ENCODE results near the gene PRKN.
"Not testable (repeated sequence)": the region's sequence is repeated elsewhere in the genome, so short reads cannot be mapped to it uniquely, and the experiment has no call there.

Gene PRKN

GRCh38 chr6:161536224-161536630 lies 1191.3 kb downstream of the PRKN start:
- Mint-ChIP-seq H3K4me1 (no peaks in the 10 kb centered on the region), H3K4me3 (no peak overlapping the region), H3K27ac (no peak overlapping the region), H3K27me3 (no peaks in the 10 kb centered on the region), H3K36me3 (peaks cover 2% of the 10 kb centered on the region), H3K9me3 (no peaks in the 10 kb centered on the region)
- ATAC-seq (ENCODE audit: low read depth) (no peak), DNase-seq (ENCODE audit: low spot score in 2 of 2) (no peak)

DNA sequence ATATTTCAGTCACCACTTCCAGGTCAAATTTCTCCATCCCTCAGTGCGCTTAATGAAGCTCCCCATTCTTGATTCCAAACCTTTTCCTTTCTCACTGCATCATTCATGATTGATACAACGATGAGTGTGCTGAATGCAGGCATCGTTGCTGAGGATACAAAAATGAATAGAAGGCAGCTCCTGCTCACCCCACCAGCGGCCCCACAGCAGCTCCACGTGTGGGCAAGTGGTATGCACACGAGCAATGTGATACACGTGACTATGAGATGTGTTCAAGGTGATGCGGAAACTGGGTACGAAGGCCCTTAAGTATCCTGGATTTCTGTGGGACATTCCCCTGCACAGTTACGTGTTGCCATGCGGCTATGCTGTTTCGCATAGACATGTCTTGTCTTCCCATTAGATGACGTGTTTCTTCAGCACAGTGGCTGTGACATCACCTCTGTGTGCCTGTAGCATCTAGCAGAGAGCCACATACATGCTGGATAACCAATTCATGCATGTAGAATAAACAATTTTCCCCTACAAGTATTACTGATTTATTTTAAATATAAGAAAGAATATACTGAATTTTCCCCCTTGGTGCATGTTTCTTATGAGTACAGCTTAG lies 1193.2 kb downstream of the PRKN start:
- Mint-ChIP-seq H3K9me3 (no peaks in the 10 kb centered on the region), H3K27ac (no peak overlapping the region)
- no peak for ATAC-seq (ENCODE audit: low read depth)

GRCh38 chr6:161533266-161533665 lies 1194.3 kb downstream of the PRKN start:
- no peak overlapping the region for H3K4me3 Mint-ChIP-seq
- no peaks in the 10 kb centered on the region for H3K27me3 Mint-ChIP-seq
- H3K27ac Mint-ChIP-seq: no peak overlapping the region
- DNase-seq (ENCODE audit: low spot score in 2 of 2): no peak
- ATAC-seq (ENCODE audit: low read depth): no peak
- H3K9me3 Mint-ChIP-seq: no peaks in the 10 kb centered on the region
- H3K4me1 Mint-ChIP-seq: no peaks in the 10 kb centered on the region
- peaks cover 2% of the 10 kb centered on the region for H3K36me3 Mint-ChIP-seq

More for the DNA sequence above, 1193.2 kb downstream of the PRKN start:
- no peak overlapping the region for H3K4me3 Mint-ChIP-seq
- DNase-seq (ENCODE audit: low spot score in 2 of 2): no peak
- no peaks in the 10 kb centered on the region for H3K4me1 Mint-ChIP-seq
- no peaks in the 10 kb centered on the region for H3K27me3 Mint-ChIP-seq
- peaks cover 2% of the 10 kb centered on the region for H3K36me3 Mint-ChIP-seq

GRCh38 chr6:161532536-161532935 lies 1195.0 kb downstream of the PRKN start:
- Mint-ChIP-seq H3K27ac (no peak overlapping the region), H3K36me3 (peaks cover 2% of the 10 kb centered on the region), H3K4me3 (no peak overlapping the region), H3K4me1 (no peaks in the 10 kb centered on the region), H3K9me3 (no peaks in the 10 kb centered on the region), H3K27me3 (no peaks in the 10 kb centered on the region)
- no peak for DNase-seq (ENCODE audit: low spot score in 2 of 2)
- ATAC-seq (ENCODE audit: low read depth): no peak

- Mint-ChIP-seq H3K27ac (no peak overlapping the region), H3K27me3 (no peaks in the 10 kb centered on the region), H3K9me3 (no peaks in the 10 kb centered on the region), H3K36me3 (no peaks in the 10 kb centered on the region), H3K4me3 (no peak overlapping the region), H3K4me1 (no peaks in the 10 kb centered on the region)
- ATAC-seq (ENCODE audit: low read depth) (no peak), DNase-seq (ENCODE audit: low spot score in 2 of 2) (no peak)
These were observed 1200.8 kb downstream of the PRKN start for GRCh38 chr6:161526794-161527193.

- ATAC-seq (ENCODE audit: low read depth): no peak
- no peaks in the 10 kb centered on the region for H3K36me3 Mint-ChIP-seq
- no peak overlapping the region for H3K4me3 Mint-ChIP-seq
These were observed 1204.2 kb downstream of the PRKN start for GRCh38 chr6:161523362-161523761.

GRCh38 chr6:161522276-161522675 lies 1205.3 kb downstream of the PRKN start:
- no peaks in the 10 kb centered on the region for H3K4me1 Mint-ChIP-seq
- ATAC-seq (ENCODE audit: low read depth) (no peak), DNase-seq (ENCODE audit: low spot score in 2 of 2) (no peak)
- no peak overlapping the region for H3K4me3 Mint-ChIP-seq
- H3K36me3 Mint-ChIP-seq: no peaks in the 10 kb centered on the region
- H3K9me3 Mint-ChIP-seq: no peaks in the 10 kb centered on the region
- H3K27me3 Mint-ChIP-seq: no peaks in the 10 kb centered on the region
- no peak overlapping the region for H3K27ac Mint-ChIP-seq

More at GRCh38 chr6:161523362-161523761, 1204.2 kb downstream of the PRKN start:
- Mint-ChIP-seq H3K27me3 (no peaks in the 10 kb centered on the region), H3K27ac (no peak overlapping the region), H3K4me1 (no peaks in the 10 kb centered on the region), H3K9me3 (no peaks in the 10 kb centered on the region)
- no peak for DNase-seq (ENCODE audit: low spot score in 2 of 2)

- ATAC-seq (ENCODE audit: low read depth): no peak
- DNase-seq (ENCODE audit: low spot score in 2 of 2): no peak
- Mint-ChIP-seq H3K36me3 (no peaks in the 10 kb centered on the region), H3K27ac (no peak overlapping the region), H3K4me1 (no peaks in the 10 kb centered on the region), H3K27me3 (no peaks in the 10 kb centered on the region), H3K4me3 (no peak overlapping the region), H3K9me3 (peaks cover 2% of the 10 kb centered on the region)
These were observed 1216.0 kb downstream of the PRKN start for GRCh38 chr6:161511447-161512095.

GRCh38 chr6:161508341-161508740 lies 1219.2 kb downstream of the PRKN start:
- H3K9me3 Mint-ChIP-seq: peaks cover 2% of the 10 kb centered on the region
- H3K27me3 Mint-ChIP-seq: no peaks in the 10 kb centered on the region
- H3K27ac Mint-ChIP-seq: no peak overlapping the region
- H3K36me3 Mint-ChIP-seq: no peaks in the 10 kb centered on the region
- ATAC-seq (ENCODE audit: low read depth): no peak
- H3K4me3 Mint-ChIP-seq: no peak overlapping the region
- H3K4me1 Mint-ChIP-seq: no peaks in the 10 kb centered on the region
- DNase-seq (ENCODE audit: low spot score in 2 of 2): no peak

DNA sequence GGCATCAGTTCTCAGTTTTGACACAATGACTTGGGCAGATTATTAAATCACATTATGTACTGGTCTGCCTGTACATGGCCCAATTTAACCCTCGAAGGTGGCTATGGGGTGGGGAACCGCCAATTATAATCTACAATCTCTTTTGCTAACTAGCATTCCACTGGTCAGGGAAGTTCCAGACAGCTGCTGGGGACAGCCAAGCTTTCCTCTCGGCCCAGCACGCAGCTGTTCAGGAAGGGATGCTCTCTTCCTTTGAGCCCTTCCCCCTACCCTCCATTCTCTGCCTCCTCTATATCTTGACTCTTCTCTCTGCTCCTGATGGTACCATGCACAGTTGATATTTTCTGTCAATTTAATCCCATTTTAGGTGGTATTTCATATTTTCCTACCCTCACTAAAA lies 1220.2 kb downstream of the PRKN start:
- Mint-ChIP-seq H3K9me3 (peaks cover 2% of the 10 kb centered on the region), H3K27me3 (no peaks in the 10 kb centered on the region), H3K4me3 (no peak overlapping the region), H3K4me1 (no peaks in the 10 kb centered on the region), H3K36me3 (no peaks in the 10 kb centered on the region), H3K27ac (no peak overlapping the region)
- DNase-seq (ENCODE audit: low spot score in 2 of 2) (no peak), ATAC-seq (ENCODE audit: low read depth) (no peak)

DNA sequence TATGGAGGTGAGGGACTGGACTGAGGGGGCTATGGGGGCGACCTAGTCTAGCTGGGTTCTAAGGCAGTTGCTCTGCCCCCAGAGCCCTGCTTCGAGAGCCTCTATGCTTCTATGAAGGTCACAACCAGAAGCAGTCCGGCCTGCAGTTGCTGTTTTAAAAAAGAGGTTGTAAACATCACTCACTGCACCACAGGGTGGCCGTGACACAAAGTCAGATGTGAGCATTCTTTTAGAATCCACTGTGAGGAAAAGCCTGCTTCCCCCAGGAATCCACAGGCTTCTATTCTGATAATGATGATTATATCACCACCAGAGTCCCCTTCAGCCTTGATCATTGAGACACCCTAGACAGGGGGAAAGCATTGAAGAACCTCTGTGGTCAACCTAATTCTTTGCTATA lies 1224.0 kb downstream of the PRKN start:
- Mint-ChIP-seq H3K27me3 (no peaks in the 10 kb centered on the region), H3K9me3 (peaks cover 2% of the 10 kb centered on the region), H3K36me3 (no peaks in the 10 kb centered on the region), H3K27ac (no peak overlapping the region), H3K4me3 (no peak overlapping the region), H3K4me1 (no peaks in the 10 kb centered on the region)
- DNase-seq (ENCODE audit: low spot score in 2 of 2) (no peak), ATAC-seq (ENCODE audit: low read depth) (no peak)

- Mint-ChIP-seq H3K36me3 (no peaks in the 10 kb centered on the region), H3K27ac (no peak overlapping the region), H3K4me1 (no peaks in the 10 kb centered on the region), H3K4me3 (no peak overlapping the region), H3K9me3 (peaks cover 2% of the 10 kb centered on the region), H3K27me3 (no peaks in the 10 kb centered on the region)
- ATAC-seq (ENCODE audit: low read depth) (no peak), DNase-seq (ENCODE audit: low spot score in 2 of 2) (no peak)
These were observed 1228.7 kb downstream of the PRKN start for GRCh38 chr6:161498881-161499280.

DNA sequence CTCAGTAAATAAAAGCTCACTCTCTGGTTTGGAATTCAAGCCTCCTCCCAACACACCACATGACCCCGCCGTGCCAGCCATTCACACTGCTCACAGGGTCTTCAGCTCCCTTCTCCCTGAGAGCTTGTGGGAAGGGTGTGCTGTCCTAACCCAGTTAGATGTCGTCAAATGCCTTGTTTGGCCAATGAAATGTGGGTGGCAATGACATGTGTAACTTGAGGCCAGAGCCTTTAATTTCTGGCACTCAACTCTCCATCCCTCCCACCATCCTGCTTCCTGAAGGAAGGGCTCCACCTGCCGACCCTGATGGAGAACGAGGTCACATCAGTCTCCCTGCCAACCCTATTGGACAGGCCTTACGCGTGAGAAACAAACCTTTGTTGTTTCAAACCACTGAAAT lies 1229.2 kb downstream of the PRKN start:
- Mint-ChIP-seq H3K27ac (no peak overlapping the region), H3K9me3 (peaks cover 3% of the 10 kb centered on the region), H3K4me3 (no peak overlapping the region), H3K27me3 (peaks cover 1% of the 10 kb centered on the region), H3K4me1 (no peaks in the 10 kb centered on the region), H3K36me3 (peaks cover 1% of the 10 kb centered on the region)
- ATAC-seq (ENCODE audit: low read depth): no peak
- no peak for DNase-seq (ENCODE audit: low spot score in 2 of 2)

DNA sequence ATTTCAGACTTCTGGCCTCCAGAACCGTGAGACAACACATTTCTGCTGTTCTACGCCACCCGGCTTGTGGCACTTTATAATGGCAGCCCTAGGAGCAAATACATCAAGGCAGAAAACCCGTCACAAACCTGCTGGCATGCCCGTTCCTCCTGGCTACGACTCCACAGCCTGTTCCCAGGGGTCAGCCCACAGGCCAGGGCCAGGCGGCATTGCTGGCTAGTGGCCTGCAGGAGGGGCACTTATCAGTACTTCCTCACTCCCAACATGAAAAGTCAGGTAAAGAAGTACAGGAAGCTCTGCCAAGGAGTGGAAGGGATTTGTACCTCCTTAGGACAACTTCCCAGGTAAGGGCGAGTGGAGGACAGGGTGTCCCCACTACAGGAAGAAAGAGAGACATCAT lies 1230.6 kb downstream of the PRKN start:
- no peaks in the 10 kb centered on the region for H3K4me1 Mint-ChIP-seq

DNA sequence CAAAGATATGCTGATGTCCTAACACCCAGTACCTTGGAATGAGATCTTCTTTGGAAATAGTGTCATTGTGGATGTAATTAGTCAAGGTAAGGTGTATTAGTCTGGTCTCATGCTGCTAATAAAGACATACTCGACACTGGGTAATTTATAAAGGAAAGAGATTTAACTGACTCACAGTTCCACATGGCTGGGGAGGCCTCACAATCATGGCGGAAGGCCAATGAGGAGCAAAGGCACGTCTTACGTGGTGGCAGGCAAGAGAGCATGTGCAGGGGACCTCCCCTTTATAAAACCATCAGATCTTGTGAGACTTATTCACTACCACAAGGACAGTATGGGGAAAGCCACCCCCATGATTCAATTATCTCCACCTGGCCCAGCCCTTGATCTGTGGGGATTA lies 1231.3 kb downstream of the PRKN start:
- H3K4me1 Mint-ChIP-seq; H3K27me3 Mint-ChIP-seq; H3K4me3 Mint-ChIP-seq; ATAC-seq (ENCODE audit: low read depth); H3K27ac Mint-ChIP-seq; DNase-seq (ENCODE audit: low spot score in 2 of 2); H3K9me3 Mint-ChIP-seq; H3K36me3 Mint-ChIP-seq: not testable (repeated sequence)

More for the DNA sequence above, 1230.6 kb downstream of the PRKN start:
- peaks cover 2% of the 10 kb centered on the region for H3K27me3 Mint-ChIP-seq
- H3K4me3 Mint-ChIP-seq: no peak overlapping the region
- ATAC-seq (ENCODE audit: low read depth) (no peak), DNase-seq (ENCODE audit: low spot score in 2 of 2) (no peak)
- H3K9me3 Mint-ChIP-seq: peaks cover 4% of the 10 kb centered on the region
- H3K27ac Mint-ChIP-seq: no peak overlapping the region
- H3K36me3 Mint-ChIP-seq: peaks cover 1% of the 10 kb centered on the region

All from memory B cell (primary cell).